Measurements from ENCODE around the gene KIAA0753. TPM values are rescaled to one million over a fixed set of nuclear protein-coding genes. Genes with fewer than 3 reads are reported as not detected.
A peak's percentile ranks its signal among the peaks of the same experiment; 100 is the strongest.

Gene KIAA0753
- total and polyA plus RNA-seq, 9 of the 15 experiments (the other 6 are each of a cell fraction or from before 2014, with no cell fraction given) = 2.0 to 9.0 (median 6.9) TPM

GRCh38 chr17:6641247-6641863, 844 bp upstream of the KIAA0753 start (continued):
- TF ChIP-seq ARID3A (IDR thresholded peaks at IDR 0.05; ENCODE audit: borderline replicate concordance, low read depth, low read length) (no peak), NR2C2 (CRISPR knock-in tag; IDR thresholded peaks at IDR 0.05) (no peak), NR2C2 (tag; IDR thresholded peaks at IDR 0.05) (no peak; the same call in 1 of the 2 replicates), HDAC6 (IDR thresholded peaks at IDR 0.05; ENCODE audit: low read depth, low read length) (no peak), NR1H2 (CRISPR knock-in tag; IDR thresholded peaks at IDR 0.05) (no peak), HDGF (IDR thresholded peaks at IDR 0.05) (no peak), RFX5 (IDR thresholded peaks at IDR 0.05; ENCODE audit: low read depth, low read length) (no peak), HLTF (IDR thresholded peaks at IDR 0.05) (no peak), FUS (optimal IDR thresholded peaks at IDR 0.05; ENCODE audit: low read depth, low read length) (no peak), ZKSCAN1 (IDR thresholded peaks at IDR 0.05; ENCODE audit: low read depth, low read length) (no peak), MAZ (CRISPR knock-in tag; conservative IDR thresholded peaks at IDR 0.05 in 1 of 2, IDR thresholded peaks at IDR 0.05 in 1 of 2) (no peak), ZNF551 (CRISPR knock-in tag; IDR thresholded peaks at IDR 0.05) (0 out of 2 replicates have a peak, but pooled peaks have one; percentile 22), RBFOX2 (IDR thresholded peaks at IDR 0.05; ENCODE audit: low read depth, low read length) (no peak), TCF7 (IDR thresholded peaks at IDR 0.05; ENCODE audit: borderline replicate concordance) (no peak), PRDM10 (IDR thresholded peaks at IDR 0.05; ENCODE audit: partially characterized antibody) (peak; percentile 96), ARID1B (IDR thresholded peaks at IDR 0.05) (no peak), ZNF384 (IDR thresholded peaks at IDR 0.05; ENCODE audit: low read depth, low read length) (no peak), ZBTB11 (CRISPR knock-in tag; IDR thresholded peaks at IDR 0.05) (no peak)

Measured in K562 (cell line).